WI38 (cell line): ENCODE results near the gene SACS.

Source experiments
- H3K4me3 ChIP-seq: 2 replicates; pipeline ENCODE4 v1.5.1; 2011; ENCODE audit warnings: low read depth, mild to moderate bottlenecking, control low read depth, low read length
- TF ChIP-seq, protein P1 (sequence below): IDR thresholded peaks from 2 replicates; pipeline ENCODE4 v1.5.1; 2012; ENCODE audit warnings: low read depth, mild to moderate bottlenecking, control low read depth, low read length

SACS gene

GRCh38 chr13:23427881-23428528, 5.5 kb downstream of the SACS start:
- no peak overlapping the region; the same call in 1 of the 2 replicates for H3K4me3 ChIP-seq
- TF ChIP-seq, protein P1, sequence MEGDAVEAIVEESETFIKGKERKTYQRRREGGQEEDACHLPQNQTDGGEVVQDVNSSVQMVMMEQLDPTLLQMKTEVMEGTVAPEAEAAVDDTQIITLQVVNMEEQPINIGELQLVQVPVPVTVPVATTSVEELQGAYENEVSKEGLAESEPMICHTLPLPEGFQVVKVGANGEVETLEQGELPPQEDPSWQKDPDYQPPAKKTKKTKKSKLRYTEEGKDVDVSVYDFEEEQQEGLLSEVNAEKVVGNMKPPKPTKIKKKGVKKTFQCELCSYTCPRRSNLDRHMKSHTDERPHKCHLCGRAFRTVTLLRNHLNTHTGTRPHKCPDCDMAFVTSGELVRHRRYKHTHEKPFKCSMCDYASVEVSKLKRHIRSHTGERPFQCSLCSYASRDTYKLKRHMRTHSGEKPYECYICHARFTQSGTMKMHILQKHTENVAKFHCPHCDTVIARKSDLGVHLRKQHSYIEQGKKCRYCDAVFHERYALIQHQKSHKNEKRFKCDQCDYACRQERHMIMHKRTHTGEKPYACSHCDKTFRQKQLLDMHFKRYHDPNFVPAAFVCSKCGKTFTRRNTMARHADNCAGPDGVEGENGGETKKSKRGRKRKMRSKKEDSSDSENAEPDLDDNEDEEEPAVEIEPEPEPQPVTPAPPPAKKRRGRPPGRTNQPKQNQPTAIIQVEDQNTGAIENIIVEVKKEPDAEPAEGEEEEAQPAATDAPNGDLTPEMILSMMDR: no peak

GRCh38 chr13:23427342-23427843, 6.1 kb downstream of the SACS start:
- peak overlapping the region; percentile 25; the same call in 1 of the 2 replicates for H3K4me3 ChIP-seq
- TF ChIP-seq, protein P1: no peak

- TF ChIP-seq, protein P1: no peak
- H3K4me3 ChIP-seq: no peak overlapping the region
Measured at GRCh38 chr13:23421596-23421995, 11.9 kb downstream of the SACS start.

DNA sequence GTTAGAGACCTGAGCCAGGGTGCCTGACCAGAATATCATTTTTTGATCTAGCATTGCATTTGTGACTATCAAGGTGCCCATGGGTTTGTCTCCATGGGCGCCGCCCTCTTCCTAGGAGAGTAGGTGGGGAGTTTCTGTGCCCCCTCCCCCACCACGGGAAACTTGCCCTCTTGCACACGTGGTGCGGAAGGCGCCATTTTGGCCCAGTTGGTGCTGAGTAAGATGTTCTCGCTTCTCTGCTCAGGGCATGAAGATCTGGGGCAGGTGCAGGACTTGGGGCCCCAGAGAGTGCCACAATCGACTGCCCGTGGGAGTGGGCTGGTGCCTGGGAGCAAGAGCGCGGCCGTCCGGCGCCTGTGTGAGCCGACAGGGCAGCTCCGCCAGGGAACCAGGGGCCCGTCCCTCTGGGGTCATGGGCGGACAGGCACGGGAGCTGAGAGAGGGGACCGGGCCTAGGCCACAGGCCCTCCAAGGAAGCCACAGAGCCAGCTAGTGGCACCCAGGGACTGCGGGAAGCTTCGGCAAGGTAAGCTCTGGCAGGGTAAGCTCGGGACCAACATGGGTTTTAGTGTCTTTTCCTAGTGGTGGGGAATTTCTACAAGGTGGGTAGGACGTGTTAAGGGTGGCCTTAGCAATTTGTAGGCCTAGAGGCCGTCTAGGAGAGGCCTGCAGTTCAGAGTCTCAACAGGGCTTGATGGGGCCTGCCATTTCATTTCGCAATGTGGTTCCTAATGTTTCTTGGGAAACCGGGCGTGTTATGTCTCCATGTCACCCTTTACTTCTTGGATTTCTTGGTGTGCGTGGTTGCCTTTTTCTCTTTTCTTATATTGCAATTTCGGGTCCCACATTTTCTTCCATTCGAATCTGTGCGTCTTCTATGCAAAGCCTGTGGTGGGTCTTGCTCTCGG, 14.5 kb downstream of the SACS start:
- TF ChIP-seq, protein P1: no peak
- no peak overlapping the region for H3K4me3 ChIP-seq

DNA sequence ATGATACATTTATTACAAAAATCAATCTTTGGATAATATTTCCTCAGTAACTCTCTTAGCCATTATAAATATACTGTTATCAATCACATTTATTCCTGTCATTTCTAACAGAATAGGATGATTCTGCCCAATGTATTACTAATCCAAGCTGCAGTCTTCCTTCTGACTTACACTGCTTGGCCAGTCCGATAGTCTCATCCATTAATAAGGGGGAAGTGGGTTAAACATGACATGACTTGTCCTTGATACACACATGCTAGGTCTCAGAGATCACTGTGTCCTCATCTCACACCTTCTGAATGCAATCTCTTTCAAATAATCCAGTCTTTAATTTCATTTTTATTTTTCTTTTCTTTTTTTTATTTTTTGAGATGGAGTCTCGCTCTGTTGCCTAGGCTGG, 18.8 kb downstream of the SACS start:
- TF ChIP-seq, protein P1: no peak
- no peak overlapping the region for H3K4me3 ChIP-seq

GRCh38 chr13:23411706-23412105, 21.8 kb downstream of the SACS start:
- H3K4me3 ChIP-seq: no peak overlapping the region
- TF ChIP-seq, protein P1: no peak

- no peak overlapping the region for H3K4me3 ChIP-seq
- TF ChIP-seq, protein P1: no peak
Measured at GRCh38 chr13:23411220-23411619, 22.3 kb downstream of the SACS start.
